HG02938 (cell line): ENCODE data around the gene PAPPA2.

ENCODE experiments used
- ATAC-seq: cut with Tn5 transposase; IDR thresholded peaks from one replicate; pipeline ENCODE4 v1.9.1; 2021; ENCODE audit warnings: mild to moderate bottlenecking, moderate library complexity; ENCODE audit not compliant: unreplicated experiment

The PAPPA2 gene

GRCh38 chr1:176691251-176692228 lies 228.6 kb downstream of the PAPPA2 start:
- peak; percentile 92 for ATAC-seq

DNA sequence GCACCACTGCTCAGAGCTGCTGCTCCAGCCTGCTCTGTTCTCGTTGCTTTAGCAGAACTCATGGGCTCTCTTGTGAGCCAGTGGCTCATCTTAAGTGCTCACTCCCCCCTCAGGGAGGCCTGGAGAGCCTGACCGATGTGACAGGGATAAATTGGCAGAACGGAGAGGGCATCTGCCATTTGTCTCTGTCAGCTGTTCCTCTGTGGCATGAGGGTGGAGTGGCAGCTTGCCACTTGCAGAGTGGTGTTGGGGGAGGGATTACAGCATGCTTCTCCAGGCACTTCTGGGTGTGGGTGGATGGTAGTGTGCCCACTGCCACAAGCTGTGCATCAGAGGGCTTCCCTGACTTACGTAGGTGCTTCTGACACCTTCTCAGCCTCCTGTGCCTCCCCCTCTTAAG lies 229.5 kb downstream of the PAPPA2 start:
- no peak for ATAC-seq

- ATAC-seq, result no peak
These were observed 230.2 kb downstream of the PAPPA2 start for GRCh38 chr1:176692988-176693696.

- ATAC-seq, result no peak
These were observed 230.8 kb downstream of the PAPPA2 start for GRCh38 chr1:176693697-176694329.

DNA sequence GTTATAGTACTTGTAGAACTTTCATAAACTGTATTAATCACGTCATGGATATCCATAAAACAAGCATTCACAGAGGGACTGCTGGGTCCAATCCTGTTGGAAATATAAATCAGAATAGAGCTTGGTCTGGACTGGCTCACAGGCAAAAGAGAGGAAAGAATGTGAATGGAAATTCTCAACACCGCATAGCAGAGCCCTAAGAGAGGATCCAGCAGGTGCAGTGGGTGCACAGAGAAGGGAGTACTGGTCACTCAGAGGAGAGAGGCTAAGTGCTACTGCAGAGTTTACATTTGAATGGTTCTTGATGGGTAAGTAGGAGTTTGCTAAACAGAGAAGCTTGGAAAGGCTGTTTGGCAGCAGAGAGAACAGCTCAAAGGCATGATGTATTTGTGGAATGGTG lies 231.7 kb downstream of the PAPPA2 start:
- no peak for ATAC-seq

GRCh38 chr1:176696109-176696508 lies 233.1 kb downstream of the PAPPA2 start:
- no peak for ATAC-seq

DNA sequence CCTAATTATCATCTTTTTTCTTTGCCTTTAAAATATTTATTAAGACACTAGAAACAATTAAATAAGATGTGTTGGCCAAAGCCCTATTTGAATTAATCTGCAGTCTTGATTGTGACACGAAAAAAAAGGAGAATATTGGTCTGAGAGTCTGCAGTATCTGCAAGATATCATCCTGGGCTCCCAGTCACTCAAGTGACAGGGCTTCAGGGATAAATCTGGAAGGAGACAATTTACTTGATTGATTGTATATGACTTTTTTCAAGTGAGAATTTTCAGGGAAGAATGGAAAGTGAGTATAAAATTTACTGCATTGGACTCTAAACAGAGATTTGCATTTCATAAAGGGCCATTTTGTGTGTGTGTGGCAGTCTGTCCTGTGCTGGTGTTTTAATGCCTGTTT lies 233.7 kb downstream of the PAPPA2 start:
- ATAC-seq, result no peak

DNA sequence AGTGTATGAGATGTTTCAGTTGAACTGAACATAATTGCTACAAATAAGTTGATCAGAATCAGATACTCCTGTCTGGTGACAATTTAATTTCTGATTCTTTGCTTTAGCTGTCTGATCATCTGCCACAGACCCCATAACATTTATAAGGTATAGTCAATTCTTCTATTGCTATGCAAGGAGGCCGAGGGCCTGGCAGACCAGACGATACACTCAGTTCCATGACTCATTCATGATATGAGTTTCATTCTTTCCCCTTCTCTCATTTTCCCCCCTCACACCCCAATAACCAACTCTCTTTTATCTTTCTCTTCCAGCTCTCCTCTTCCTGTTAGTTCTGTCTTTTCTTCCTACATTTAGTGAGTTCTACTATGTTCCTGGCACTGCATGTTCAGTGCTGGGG lies 236.8 kb downstream of the PAPPA2 start:
- no peak for ATAC-seq

DNA sequence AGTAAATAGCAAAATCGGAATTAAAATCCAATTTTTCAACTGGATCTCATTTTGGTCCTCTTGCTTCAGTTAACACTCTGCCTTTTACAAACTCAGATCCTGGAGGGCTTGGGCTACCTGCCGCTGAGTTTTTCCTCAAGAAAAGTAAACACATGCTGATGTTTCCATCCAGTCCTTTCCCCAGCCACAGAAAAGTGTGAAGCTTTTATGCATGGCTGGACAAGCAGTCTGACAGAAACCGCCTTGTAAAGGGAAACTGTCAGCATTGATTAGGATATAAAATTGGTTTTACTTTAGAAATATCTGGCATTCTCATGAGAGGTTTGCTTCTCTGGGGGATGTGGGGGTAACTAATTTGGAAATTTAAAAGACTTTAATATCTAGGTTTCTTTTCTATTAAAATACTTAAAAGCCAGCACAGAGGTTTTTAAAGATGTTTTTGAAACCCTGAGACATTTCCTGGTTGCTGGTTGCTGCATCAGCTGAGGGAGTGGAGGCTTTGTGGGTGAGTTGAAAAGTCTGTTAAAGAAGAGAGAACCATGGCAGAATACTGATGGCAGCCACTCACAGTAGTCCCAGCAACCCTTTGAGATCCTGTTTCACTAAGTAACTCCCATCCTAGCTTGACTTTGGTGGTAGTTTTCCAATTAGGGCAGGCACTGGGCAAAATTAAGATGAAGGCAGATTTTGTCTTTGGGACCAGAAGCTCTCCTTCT lies 238.3 kb downstream of the PAPPA2 start:
- ATAC-seq, result no peak

DNA sequence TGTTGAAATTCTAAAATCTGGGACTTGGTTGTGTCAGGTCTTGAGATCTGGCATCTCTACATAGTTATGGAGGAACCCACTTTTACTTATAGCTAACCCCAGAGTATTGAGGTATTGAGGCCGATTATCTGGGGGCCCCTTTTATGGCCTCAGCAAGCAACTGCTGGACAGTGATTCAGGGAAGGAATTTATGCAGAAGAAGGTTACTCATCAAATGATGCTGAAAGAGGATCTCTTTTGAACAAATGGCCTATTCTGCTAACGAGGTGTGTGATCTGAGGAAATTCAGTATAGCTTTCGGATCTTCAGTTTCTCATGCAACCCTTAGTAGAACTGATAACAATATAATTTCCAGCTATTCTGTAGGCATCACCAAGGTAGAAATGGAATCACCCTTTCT lies 239.9 kb downstream of the PAPPA2 start:
- no peak for ATAC-seq

DNA sequence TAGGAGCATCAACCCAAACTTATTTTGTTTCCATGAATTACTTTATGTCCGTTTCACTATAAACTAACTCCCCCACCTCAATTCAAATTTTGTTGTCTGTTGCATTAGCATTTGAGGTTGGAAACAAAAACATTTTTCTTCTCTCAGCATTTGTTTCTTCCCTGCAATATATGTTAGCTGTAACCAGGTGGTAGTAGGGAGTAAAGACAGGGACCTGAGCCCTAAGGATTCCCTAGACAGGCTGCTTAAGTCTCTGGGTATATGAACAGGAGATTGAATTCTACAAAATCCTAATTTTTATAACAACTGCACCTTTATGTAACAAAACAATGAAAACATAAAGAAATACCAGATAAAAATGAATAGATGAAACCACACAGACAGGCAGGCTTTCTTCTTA lies 242.6 kb downstream of the PAPPA2 start:
- no peak for ATAC-seq

DNA sequence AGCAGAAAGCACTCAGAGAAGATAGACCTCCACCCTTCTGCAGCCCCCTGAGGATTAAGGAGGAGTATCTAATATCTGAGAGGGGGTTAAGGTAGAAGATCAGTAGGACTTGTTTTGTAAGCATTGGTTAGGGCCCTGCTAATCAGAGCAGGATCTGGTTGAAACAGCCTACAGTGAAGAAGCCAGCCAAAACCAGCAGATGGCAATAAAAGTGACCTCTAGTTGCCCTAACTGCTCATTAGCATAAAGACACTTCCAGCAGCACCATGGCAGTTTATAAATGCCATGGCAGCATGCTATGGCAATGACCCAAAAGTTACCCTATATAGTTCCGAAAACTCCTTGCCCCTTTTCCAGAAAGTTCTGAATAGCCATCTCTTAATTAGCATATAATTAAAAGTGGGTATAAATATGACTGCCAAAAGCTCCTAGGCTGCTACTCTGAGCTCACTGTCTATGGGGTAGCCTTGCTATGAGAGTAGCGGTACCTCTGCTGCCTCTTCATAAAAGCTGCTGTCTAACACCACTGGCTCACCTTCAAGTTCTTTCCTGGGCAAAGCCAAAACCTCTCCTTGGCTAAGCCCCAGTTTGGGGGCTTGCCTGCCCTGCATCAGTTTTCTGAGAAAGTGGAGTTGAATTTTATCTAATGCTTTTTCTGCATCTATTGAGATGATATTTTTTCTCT lies 254.2 kb downstream of the PAPPA2 start:
- no peak for ATAC-seq

DNA sequence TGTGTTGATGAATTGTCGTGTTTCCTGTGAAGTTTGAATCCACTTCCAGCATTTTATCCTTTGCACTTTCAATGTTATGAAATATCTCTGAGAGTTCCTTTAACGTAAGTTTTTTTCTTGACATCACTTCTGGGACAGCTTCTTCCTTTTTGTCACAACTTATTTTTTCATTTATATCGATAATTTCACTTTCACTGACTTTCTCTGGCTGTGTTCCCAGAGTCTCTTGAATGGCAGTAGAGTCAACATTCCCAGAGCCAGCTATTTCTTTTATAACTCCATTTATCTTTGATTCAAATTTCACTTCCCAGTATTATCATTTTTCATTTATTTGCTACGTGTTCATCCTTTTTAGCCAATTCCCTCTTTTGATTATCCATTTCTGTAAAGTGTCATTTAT lies 256.5 kb downstream of the PAPPA2 start:
- ATAC-seq, result no peak

- no peak for ATAC-seq
These were observed 257.9 kb downstream of the PAPPA2 start for GRCh38 chr1:176720838-176721237.

GRCh38 chr1:176733661-176734060 lies 270.7 kb downstream of the PAPPA2 start:
- ATAC-seq, result no peak

DNA sequence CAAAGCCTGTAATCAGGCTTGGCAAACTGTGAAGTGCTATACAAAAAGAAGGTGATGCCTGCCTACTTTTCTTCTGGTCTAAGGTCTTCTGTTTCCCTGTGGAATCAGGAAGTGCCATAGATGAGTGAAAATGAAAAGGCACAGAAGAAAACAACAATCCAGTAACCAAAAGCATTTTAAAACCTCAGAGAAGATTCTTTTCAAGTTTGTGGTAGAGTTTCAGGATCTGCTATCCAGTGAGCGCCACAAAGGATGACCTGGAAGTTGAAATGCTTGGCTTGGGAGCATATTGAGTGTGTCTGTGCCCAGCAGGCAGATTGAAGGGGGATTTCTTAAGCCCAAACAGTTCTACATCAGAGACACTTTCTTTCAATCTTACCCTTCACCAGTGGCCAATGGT lies 272.2 kb downstream of the PAPPA2 start:
- no peak for ATAC-seq

DNA sequence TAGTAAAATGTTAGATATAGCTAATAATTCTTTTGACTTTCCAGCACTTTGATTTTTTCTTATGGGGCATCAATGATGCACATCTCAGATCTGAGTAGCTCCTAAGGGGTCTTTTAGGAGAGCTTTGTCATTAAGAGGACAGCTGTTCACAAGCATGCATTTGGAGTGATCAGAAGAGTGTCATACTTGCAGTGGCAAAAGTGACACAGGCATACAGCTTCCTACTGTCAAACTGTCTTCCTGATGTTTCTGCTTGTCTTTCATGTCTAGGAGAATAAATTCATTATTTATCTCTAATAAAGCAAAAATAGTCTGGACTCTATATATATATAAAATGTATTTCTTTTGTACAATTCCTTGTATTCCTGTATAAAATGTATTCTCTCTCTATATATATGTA lies 273.0 kb downstream of the PAPPA2 start:
- no peak for ATAC-seq

DNA sequence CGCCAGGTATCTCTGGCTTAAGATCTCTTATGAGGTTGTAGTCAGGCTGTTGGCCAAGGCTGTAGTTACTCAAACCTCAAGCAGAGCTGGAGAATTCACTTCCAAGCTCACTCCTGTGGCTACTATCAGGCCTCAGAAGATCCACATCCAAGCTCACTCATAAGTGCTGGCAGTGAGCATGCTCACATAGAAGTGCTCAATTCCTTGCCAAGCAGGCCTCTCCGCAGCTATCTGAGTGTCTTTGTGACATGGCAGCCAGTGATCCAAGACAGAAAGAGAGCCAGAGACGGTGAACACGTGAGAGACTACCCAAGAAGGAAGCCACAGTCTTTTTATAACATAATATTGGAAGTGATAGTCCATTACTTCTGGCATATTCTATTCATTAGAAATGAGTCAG lies 278.2 kb downstream of the PAPPA2 start:
- ATAC-seq, result no peak

DNA sequence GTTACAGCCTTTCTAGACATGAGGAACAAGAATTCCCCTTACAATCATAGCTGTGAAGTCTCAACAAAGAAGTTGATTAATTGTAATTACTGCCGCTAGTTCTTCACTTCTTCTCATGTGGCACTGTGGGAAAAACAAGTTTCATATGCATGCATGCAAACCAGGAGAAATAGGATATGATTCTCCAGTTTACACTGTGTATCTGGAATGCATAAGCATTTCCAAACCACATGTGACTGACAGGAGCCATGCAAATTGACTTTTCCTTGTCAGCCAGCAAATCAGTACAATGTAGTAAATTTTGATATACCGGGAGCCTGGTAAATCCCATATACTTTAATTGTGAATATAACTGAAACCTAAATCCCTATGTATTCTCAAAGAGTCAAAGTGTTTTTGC lies 279.3 kb downstream of the PAPPA2 start:
- no peak for ATAC-seq

DNA sequence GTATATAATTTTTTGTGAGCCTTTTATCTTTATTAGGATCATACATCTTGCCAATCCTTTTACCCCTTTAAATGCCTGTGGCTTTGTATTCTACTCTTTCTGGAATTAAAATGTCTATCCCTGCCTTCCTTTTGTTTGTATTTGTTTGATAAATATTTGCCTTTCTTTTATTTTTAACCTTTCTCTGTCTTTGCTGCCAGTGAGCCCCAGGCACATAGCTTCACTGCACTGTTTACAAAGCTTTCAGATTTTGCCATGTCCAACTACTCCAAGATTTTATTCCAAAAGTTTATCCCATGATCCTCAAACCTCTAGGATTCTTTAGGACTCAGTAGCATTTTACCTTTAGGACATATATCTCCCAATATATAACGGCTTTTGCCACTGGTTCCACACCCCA lies 281.2 kb downstream of the PAPPA2 start:
- no peak for ATAC-seq
